HCT116 (cell line): ENCODE results near the gene COQ6.

Source experiments
- CEBPB ChIP-seq: IDR thresholded peaks from 2 replicates; pipeline ENCODE4 v1.6.1; 2012; ENCODE audit warnings: low read depth
- CTCF ChIP-seq, 3 experiments: fragments of 200-600 bp in 1 of 3; sonication (generic) in 1 of 3; IDR thresholded peaks in 2 of 3; conservative IDR thresholded peaks in 1 of 3; 2 replicates each; pipeline ENCODE4 v1.5.1; 2012 to 2017; ENCODE audit warnings: low read depth in 2 of 3, low read length in 2 of 3, antibody characterized with exemption in 1 of 3, borderline replicate concordance in 1 of 3, control low read depth in 1 of 3, mild to moderate bottlenecking in 1 of 3, mixed read lengths in 1 of 3, mixed run types in 1 of 3, moderate library complexity in 1 of 3; ENCODE audit not compliant: insufficient read depth in 1 of 3
- EZH2 ChIP-seq: fragments of 200-600 bp; sonication (generic); IDR thresholded peaks from 2 replicates; pipeline ENCODE4 v1.6.1; 2017; ENCODE audit warnings: antibody characterized with exemption, mixed run types
- MAX ChIP-seq: IDR thresholded peaks from 2 replicates; pipeline ENCODE4 v1.6.1; 2012
- POLR2A ChIP-seq: IDR thresholded peaks from 2 replicates; pipeline ENCODE4 v1.7.0; 2011; ENCODE audit warnings: borderline replicate concordance; ENCODE audit not compliant: insufficient read depth, insufficient read length; ENCODE audit errors: extremely low read depth
- POLR2AphosphoS5 ChIP-seq: IDR thresholded peaks from 2 replicates; pipeline ENCODE4 v1.6.1; 2011; ENCODE audit warnings: mild to moderate bottlenecking, low read depth, low read length, moderate library complexity
- RAD21 ChIP-seq: IDR thresholded peaks from 2 replicates; pipeline ENCODE4 v1.6.1; 2012; ENCODE audit warnings: low read depth, mild to moderate bottlenecking
- REST ChIP-seq: IDR thresholded peaks from 2 replicates; pipeline ENCODE4 v1.6.1; 2012; ENCODE audit warnings: low read depth
- SIN3A ChIP-seq: IDR thresholded peaks from 2 replicates; pipeline ENCODE4 v1.6.1; 2012; ENCODE audit warnings: low read depth
- SRF ChIP-seq: IDR thresholded peaks from 2 replicates; pipeline ENCODE4 v1.6.1; 2012; ENCODE audit warnings: low read depth
- TCF7L2 ChIP-seq: IDR thresholded peaks from 2 replicates; pipeline ENCODE4 v1.7.0; 2011; ENCODE audit warnings: borderline replicate concordance, inconsistent platforms; ENCODE audit not compliant: insufficient read depth, insufficient read length; ENCODE audit errors: extremely low read depth
- YY1 ChIP-seq: IDR thresholded peaks from 2 replicates; pipeline ENCODE4 v1.6.1; 2011; ENCODE audit warnings: low read length, low read depth, moderate library complexity, mild to moderate bottlenecking; ENCODE audit not compliant: insufficient replicate concordance; ENCODE audit errors: extremely low read depth
- ZNF274 ChIP-seq: fragments of 200-500 bp; sonication (Bioruptor generic); IDR thresholded peaks from 2 replicates; pipeline ENCODE4 v1.6.1; 2014; ENCODE audit warnings: mild to moderate bottlenecking, low read depth, low read length, inconsistent platforms
- TF ChIP-seq, protein P1 (sequence below): IDR thresholded peaks from 2 replicates; pipeline ENCODE4 v1.6.1; 2012

- TF ChIP-seq CTCF (IDR thresholded peaks at IDR 0.05 in 2 of 3, conservative IDR thresholded peaks at IDR 0.05 in 1 of 3; ENCODE audit: borderline replicate concordance in 1 of 3, insufficient read depth in 1 of 3, low read depth in 2 of 3, low read length in 2 of 3) (no peak), EZH2 (no peak), MAX (no peak), POLR2A (no peak), YY1 (no peak), TCF7L2 (no peak), SRF (no peak), POLR2AphosphoS5 (no peak), REST (no peak), SIN3A (no peak), ZNF274 (no peak), CEBPB (no peak), RAD21 (no peak)
- TF ChIP-seq, protein P1, sequence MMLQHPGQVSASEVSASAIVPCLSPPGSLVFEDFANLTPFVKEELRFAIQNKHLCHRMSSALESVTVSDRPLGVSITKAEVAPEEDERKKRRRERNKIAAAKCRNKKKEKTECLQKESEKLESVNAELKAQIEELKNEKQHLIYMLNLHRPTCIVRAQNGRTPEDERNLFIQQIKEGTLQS, result no peak
These were observed 47.1 kb upstream of the COQ6 start for GRCh38 chr14:73903028-73903427.
